H1 (cell line): Measurements from ENCODE around the gene GTPBP6. TPM values are rescaled to one million over a fixed set of nuclear protein-coding genes. Genes with fewer than 3 reads are reported as not detected.

ENCODE experiments used
- CTCF ChIA-PET: fragments of 300-600 bp; sonication (Branson Sonifier 250); formaldehyde crosslinking; loops from one replicate; lab custom pipeline; 2021; ENCODE audit not compliant: partially characterized antibody; lab: Charles Lee
- POLR2A ChIA-PET: fragments of 300-600 bp; sonication (Branson Sonifier 250); formaldehyde crosslinking; loops from one replicate; lab custom pipeline; 2021; ENCODE audit warnings: inconsistent platforms; ENCODE audit not compliant: partially characterized antibody; lab: Charles Lee
- DNase-seq, 2 experiments: peaks; one replicate each; pipeline versions ENCODE4 v3.0.0 to v3.0.0-alpha.2; 2010 to 2022; ENCODE audit warnings: low spot score in 2 of 2, low read depth in 1 of 2, mixed read lengths in 1 of 2
- FAIRE-seq: peaks from 2 replicates; lab custom pipeline; 2011; peaks lifted over from hg19 to GRCh38; lab: Jason Lieb, UNC
- H2AFZ ChIP-seq: 2 replicates; pipeline ENCODE4 v1.8.1; 2012; ENCODE audit warnings: low read length, inconsistent platforms
- H2AK5ac ChIP-seq: 2 replicates; pipeline ENCODE4 v1.6.1; 2013; ENCODE audit warnings: low read depth, low read length
- H2BK120ac ChIP-seq: replicated peaks from 2 replicates; pipeline ENCODE3; 2013; ENCODE audit warnings: low read depth, low read length, inconsistent platforms
- H2BK12ac ChIP-seq: 2 replicates; pipeline ENCODE4 v1.6.1; 2013; ENCODE audit warnings: low read depth, low read length
- H2BK15ac ChIP-seq: 2 replicates; pipeline ENCODE4 v1.6.1; 2013; ENCODE audit warnings: low read length
- H2BK20ac ChIP-seq: 2 replicates; pipeline ENCODE4 v1.6.1; 2013; ENCODE audit warnings: low read length
- H2BK5ac ChIP-seq: 2 replicates; pipeline ENCODE4 v1.6.1; 2013; ENCODE audit warnings: low read depth, low read length
- H3K14ac ChIP-seq: 2 replicates; pipeline ENCODE4 v1.6.1; 2013; ENCODE audit warnings: inconsistent platforms; ENCODE audit not compliant: insufficient read length
- H3K18ac ChIP-seq: 2 replicates; pipeline ENCODE4 v1.6.1; 2013; ENCODE audit warnings: low read length; ENCODE audit errors: extremely low read depth
- H3K23ac ChIP-seq: 2 replicates; pipeline ENCODE4 v1.6.1; 2013; ENCODE audit warnings: inconsistent platforms; ENCODE audit not compliant: insufficient read length
- H3K23me2 ChIP-seq: 2 replicates; pipeline ENCODE4 v1.6.1; 2013; ENCODE audit warnings: low read depth, low read length
- H3K27ac ChIP-seq: 2 replicates; pipeline ENCODE4 v1.6.1; 2011; ENCODE audit warnings: low read depth, low read length, inconsistent platforms
- H3K27me3 ChIP-seq, 4 experiments: replicated peaks in 1 of 4; 1 replicate in 1 of 4; 2 replicates in 3 of 4; pipeline versions ENCODE4 v1.6.1 to v1.8.1; 2011 to 2013; ENCODE audit warnings: low read length in 3 of 4, mild to moderate bottlenecking in 3 of 4, inconsistent platforms in 2 of 4, mixed read lengths in 2 of 4, moderate library complexity in 1 of 4; ENCODE audit not compliant: control insufficient read depth in 3 of 4, insufficient read depth in 3 of 4; ENCODE audit errors: extremely low read depth in 1 of 4
- H3K36me3 ChIP-seq, 4 experiments: 2 replicates each; pipeline versions ENCODE4 v1.6.1 to v1.8.1; 2011 to 2013; ENCODE audit warnings: mild to moderate bottlenecking in 4 of 4, low read length in 3 of 4, moderate library complexity in 2 of 4, control low read depth in 1 of 4, inconsistent platforms in 1 of 4; ENCODE audit not compliant: insufficient read depth in 4 of 4, control insufficient read depth in 2 of 4
- H3K4ac ChIP-seq: replicated peaks from 2 replicates; pipeline ENCODE3; 2013; ENCODE audit warnings: low read length, low read depth, mixed read lengths, inconsistent platforms; ENCODE audit not compliant: insufficient read length
- H3K4me1 ChIP-seq, 4 experiments: replicated peaks in 1 of 4; 1 replicate in 1 of 4; 2 replicates in 3 of 4; pipeline versions ENCODE4 v1.6.1 to v1.8.1; 2011 to 2013; ENCODE audit warnings: low read length in 3 of 4, inconsistent platforms in 2 of 4, mixed read lengths in 1 of 4; ENCODE audit not compliant: insufficient read depth in 4 of 4, control insufficient read depth in 3 of 4
- H3K4me2 ChIP-seq, 2 experiments: 2 replicates each; pipeline versions ENCODE4 v1.6.1 to v1.8.1; 2011 to 2013; ENCODE audit warnings: low read depth in 2 of 2, low read length in 2 of 2, control low read depth in 1 of 2, inconsistent platforms in 1 of 2, mild to moderate bottlenecking in 1 of 2; ENCODE audit not compliant: insufficient read depth in 1 of 2
- H3K4me3 ChIP-seq, 4 experiments: fragments of 200-600, 300-600 bp in 1 of 4; sonication (generic), shearing (Covaris generic), sonication (Bioruptor Twin) in 1 of 4; 2 replicates each; pipeline versions ENCODE4 v1.5.1 to v1.8.1; 2011 to 2016; ENCODE audit warnings: low read length in 4 of 4, low read depth in 3 of 4, control low read depth in 2 of 4, inconsistent platforms in 2 of 4, mild to moderate bottlenecking in 2 of 4, mixed read lengths in 1 of 4, moderate library complexity in 1 of 4; ENCODE audit not compliant: insufficient read depth in 2 of 4; ENCODE audit errors: extremely low read depth in 1 of 4
- H3K56ac ChIP-seq: replicated peaks from 2 replicates; pipeline ENCODE3; 2013; ENCODE audit warnings: low read depth, mild to moderate bottlenecking, mixed read lengths, low read length, inconsistent platforms; ENCODE audit not compliant: insufficient read length
- H3K79me1 ChIP-seq: 2 replicates; pipeline ENCODE4 v1.6.1; 2013; ENCODE audit warnings: low read depth, low read length, control low read depth
- H3K79me2 ChIP-seq, 2 experiments: 2 replicates each; pipeline versions ENCODE4 v1.6.1 to v1.8.1; 2012 to 2013; ENCODE audit warnings: low read length in 2 of 2, mild to moderate bottlenecking in 2 of 2, inconsistent platforms in 1 of 2; ENCODE audit not compliant: insufficient read depth in 2 of 2, control insufficient read depth in 1 of 2
- H3K9ac ChIP-seq, 4 experiments: replicated peaks in 1 of 4; 1 replicate in 1 of 4; 2 replicates in 3 of 4; pipeline versions ENCODE4 v1.6.1 to v1.8.1; 2011 to 2013; ENCODE audit warnings: low read depth in 3 of 4, low read length in 3 of 4, control low read depth in 2 of 4, mild to moderate bottlenecking in 2 of 4, moderate library complexity in 2 of 4, inconsistent platforms in 1 of 4; ENCODE audit errors: extremely low read depth in 1 of 4
- H3K9me3 ChIP-seq, 2 experiments: 2 replicates each; pipeline versions ENCODE4 v1.6.1 to v1.8.1; 2012 to 2013; ENCODE audit warnings: mild to moderate bottlenecking in 2 of 2, moderate library complexity in 2 of 2, control low read depth in 1 of 2, inconsistent platforms in 1 of 2, low read depth in 1 of 2, low read length in 1 of 2, mixed read lengths in 1 of 2; ENCODE audit not compliant: insufficient read depth in 2 of 2
- H4K20me1 ChIP-seq, 2 experiments: replicated peaks in 1 of 2; 2 replicates each; pipeline versions ENCODE3 to v1.8.1; 2011 to 2013; ENCODE audit warnings: inconsistent platforms in 2 of 2, low read length in 2 of 2, mild to moderate bottlenecking in 1 of 2; ENCODE audit not compliant: insufficient read depth in 2 of 2, control insufficient read depth in 1 of 2
- H4K5ac ChIP-seq: 2 replicates; pipeline ENCODE4 v1.6.1; 2013; ENCODE audit warnings: low read length, low read depth, mixed read lengths, inconsistent platforms; ENCODE audit not compliant: insufficient read length
- H4K8ac ChIP-seq: 2 replicates; pipeline ENCODE4 v1.8.0; 2013; ENCODE audit warnings: mild to moderate bottlenecking, moderate library complexity, low read length, inconsistent platforms; ENCODE audit not compliant: insufficient read depth; ENCODE audit errors: extremely low read depth
- H4K91ac ChIP-seq: replicated peaks from 2 replicates; pipeline ENCODE3; 2013; ENCODE audit warnings: low read length, mixed read lengths, inconsistent platforms; ENCODE audit not compliant: insufficient read length
- POU5F1 ChIP-seq: IDR thresholded peaks from 2 replicates; pipeline ENCODE4 v1.6.1; 2011; ENCODE audit warnings: low read depth, mild to moderate bottlenecking, low read length, moderate library complexity
- WGBS, 2 experiments: shearing (Covaris generic) in 1 of 2; methylation state at CpG; one replicate each; pipeline versions ENCODE4 v1.1.6 to v1.1.7; 2013 to 2015; ENCODE audit warnings: low lambda C conversion rate in 2 of 2, mixed read lengths in 2 of 2, inconsistent platforms in 1 of 2, low coverage in 1 of 2, missing lambda C conversion rate in 1 of 2; ENCODE audit not compliant: insufficient replicate concordance in 2 of 2, insufficient coverage in 1 of 2, insufficient read length in 1 of 2; ENCODE audit errors: extremely low coverage in 1 of 2, missing lambda C conversion rate in 1 of 2; 5-methylcytosine and 5-hydroxymethylcytosine counted together
- polyA plus RNA-seq, 7 experiments: library from polyadenylated mRNA; depleted of rRNA in 3 of 7; stranded (reverse) in 5 of 7; unstranded in 2 of 7; fragments of >200 nt in 5 of 7; fragments of 200-250 nt in 2 of 7; gene quantifications; 1 replicate in 5 of 7; 2 replicates in 1 of 7; 4 replicates in 1 of 7; pipeline versions ENCODE4 v1.2.1 to v1.2.3, GENCODE V29; 2011 to 2013; ENCODE audit warnings: missing spikeins in 2 of 7, mixed read lengths in 2 of 7
- total RNA-seq: library from RNA; stranded (reverse); fragmentation: NEBNext Ultra II Directional; extraction: Animal tissue kit (Norgen Biotek cat#: 25700); gene quantifications from 2 replicates; pipeline ENCODE4 v1.2.1, GENCODE V29; 2021

Gene GTPBP6
- total and polyA plus RNA-seq, 2 of the 8 experiments (the other 6 are each of a cell fraction or from before 2014, with no cell fraction given): 33.9 to 57.1 TPM

- Histone ChIP-seq H4K8ac (no peak overlapping the region), H3K23me2 (no peaks in the 10 kb centered on the region), H3K14ac (no peak overlapping the region), H3K4me2 (no peak overlapping the region), H3K4me3 (no peak overlapping the region), H4K20me1 (peaks cover 16 to 21% of the 10 kb centered on the region in 2 experiments), H2BK12ac (no peak overlapping the region), H3K27ac (no peak overlapping the region), H4K91ac (no peak overlapping the region), H3K23ac (no peak overlapping the region), H3K79me1 (peaks cover 3% of the 10 kb centered on the region), H3K4me1 (no peaks in the 10 kb centered on the region), H3K9me3 (no peaks in the 10 kb centered on the region), H2BK15ac (no peak overlapping the region), H2AK5ac (no peak overlapping the region), H4K5ac (no peak overlapping the region), H2BK20ac (no peak overlapping the region), H2BK120ac (no peak overlapping the region), H3K56ac (no peak overlapping the region), H3K36me3 (peaks cover 42 to 94% (median 70%) of the 10 kb centered on the region in 4 experiments), H3K79me2 (peaks cover 0 to 21% of the 10 kb centered on the region in 2 experiments; a peak in 2 of 4 replicates), H3K18ac (no peak overlapping the region), H2AFZ (no peak overlapping the region), H3K4ac (no peak overlapping the region), H3K27me3 (no peaks in the 10 kb centered on the region), H3K9ac (no peak overlapping the region), H2BK5ac (no peak overlapping the region)
- WGBS, 2 experiments: 97% methylated on average over 29 of the region's 29 CpGs; no CpG with 5 or more reads in 1 of the 2 experiments
- POLR2A ChIA-PET: no interaction called here
- CTCF ChIA-PET: no interaction called here
- DNase-seq (no peak), FAIRE-seq (no peak)
- TF ChIP-seq POU5F1: no peak
Observed at GRCh38 chrX:291411-291901, 27.1 kb downstream of the GTPBP6 start.
